H1 (cell line): ENCODE measurements around the gene KRT222. TPM values are rescaled to one million over a fixed set of nuclear protein-coding genes. Genes with fewer than 3 reads are reported as not detected.
A peak's percentile ranks its signal among the peaks of the same experiment; 100 is the strongest.

ENCODE experiments used
- CTCF ChIA-PET: fragments of 300-600 bp; sonication (Branson Sonifier 250); formaldehyde crosslinking; loops from one replicate; lab custom pipeline; 2021; ENCODE audit not compliant: partially characterized antibody; lab: Charles Lee
- POLR2A ChIA-PET: fragments of 300-600 bp; sonication (Branson Sonifier 250); formaldehyde crosslinking; loops from one replicate; lab custom pipeline; 2021; ENCODE audit warnings: inconsistent platforms; ENCODE audit not compliant: partially characterized antibody; lab: Charles Lee
- DNase-seq, 2 experiments: peaks; one replicate each; pipeline versions ENCODE4 v3.0.0 to v3.0.0-alpha.2; 2010 to 2022; ENCODE audit warnings: low spot score in 2 of 2, low read depth in 1 of 2, mixed read lengths in 1 of 2
- FAIRE-seq: peaks from 2 replicates; lab custom pipeline; 2011; peaks lifted over from hg19 to GRCh38; lab: Jason Lieb, UNC
- H2AFZ ChIP-seq: 2 replicates; pipeline ENCODE4 v1.8.1; 2012; ENCODE audit warnings: low read length, inconsistent platforms
- H2AK5ac ChIP-seq: 2 replicates; pipeline ENCODE4 v1.6.1; 2013; ENCODE audit warnings: low read depth, low read length
- H2BK120ac ChIP-seq: replicated peaks from 2 replicates; pipeline ENCODE3; 2013; ENCODE audit warnings: low read depth, low read length, inconsistent platforms
- H2BK12ac ChIP-seq: 2 replicates; pipeline ENCODE4 v1.6.1; 2013; ENCODE audit warnings: low read depth, low read length
- H2BK15ac ChIP-seq: 2 replicates; pipeline ENCODE4 v1.6.1; 2013; ENCODE audit warnings: low read length
- H2BK20ac ChIP-seq: 2 replicates; pipeline ENCODE4 v1.6.1; 2013; ENCODE audit warnings: low read length
- H2BK5ac ChIP-seq: 2 replicates; pipeline ENCODE4 v1.6.1; 2013; ENCODE audit warnings: low read depth, low read length
- H3K14ac ChIP-seq: 2 replicates; pipeline ENCODE4 v1.6.1; 2013; ENCODE audit warnings: inconsistent platforms; ENCODE audit not compliant: insufficient read length
- H3K18ac ChIP-seq: 2 replicates; pipeline ENCODE4 v1.6.1; 2013; ENCODE audit warnings: low read length; ENCODE audit errors: extremely low read depth
- H3K23ac ChIP-seq: 2 replicates; pipeline ENCODE4 v1.6.1; 2013; ENCODE audit warnings: inconsistent platforms; ENCODE audit not compliant: insufficient read length
- H3K23me2 ChIP-seq: 2 replicates; pipeline ENCODE4 v1.6.1; 2013; ENCODE audit warnings: low read depth, low read length
- H3K27ac ChIP-seq: 2 replicates; pipeline ENCODE4 v1.6.1; 2011; ENCODE audit warnings: low read depth, low read length, inconsistent platforms
- H3K27me3 ChIP-seq, 4 experiments: replicated peaks in 1 of 4; 1 replicate in 1 of 4; 2 replicates in 3 of 4; pipeline versions ENCODE4 v1.6.1 to v1.8.1; 2011 to 2013; ENCODE audit warnings: low read length in 3 of 4, mild to moderate bottlenecking in 3 of 4, inconsistent platforms in 2 of 4, mixed read lengths in 2 of 4, moderate library complexity in 1 of 4; ENCODE audit not compliant: control insufficient read depth in 3 of 4, insufficient read depth in 3 of 4; ENCODE audit errors: extremely low read depth in 1 of 4
- H3K36me3 ChIP-seq, 4 experiments: 2 replicates each; pipeline versions ENCODE4 v1.6.1 to v1.8.1; 2011 to 2013; ENCODE audit warnings: mild to moderate bottlenecking in 4 of 4, low read length in 3 of 4, moderate library complexity in 2 of 4, control low read depth in 1 of 4, inconsistent platforms in 1 of 4; ENCODE audit not compliant: insufficient read depth in 4 of 4, control insufficient read depth in 2 of 4
- H3K4ac ChIP-seq: replicated peaks from 2 replicates; pipeline ENCODE3; 2013; ENCODE audit warnings: low read length, low read depth, mixed read lengths, inconsistent platforms; ENCODE audit not compliant: insufficient read length
- H3K4me1 ChIP-seq, 4 experiments: replicated peaks in 1 of 4; 1 replicate in 1 of 4; 2 replicates in 3 of 4; pipeline versions ENCODE4 v1.6.1 to v1.8.1; 2011 to 2013; ENCODE audit warnings: low read length in 3 of 4, inconsistent platforms in 2 of 4, mixed read lengths in 1 of 4; ENCODE audit not compliant: insufficient read depth in 4 of 4, control insufficient read depth in 3 of 4
- H3K4me2 ChIP-seq, 2 experiments: 2 replicates each; pipeline versions ENCODE4 v1.6.1 to v1.8.1; 2011 to 2013; ENCODE audit warnings: low read depth in 2 of 2, low read length in 2 of 2, control low read depth in 1 of 2, inconsistent platforms in 1 of 2, mild to moderate bottlenecking in 1 of 2; ENCODE audit not compliant: insufficient read depth in 1 of 2
- H3K4me3 ChIP-seq, 4 experiments: fragments of 200-600, 300-600 bp in 1 of 4; sonication (generic), shearing (Covaris generic), sonication (Bioruptor Twin) in 1 of 4; 2 replicates each; pipeline versions ENCODE4 v1.5.1 to v1.8.1; 2011 to 2016; ENCODE audit warnings: low read length in 4 of 4, low read depth in 3 of 4, control low read depth in 2 of 4, inconsistent platforms in 2 of 4, mild to moderate bottlenecking in 2 of 4, mixed read lengths in 1 of 4, moderate library complexity in 1 of 4; ENCODE audit not compliant: insufficient read depth in 2 of 4; ENCODE audit errors: extremely low read depth in 1 of 4
- H3K56ac ChIP-seq: replicated peaks from 2 replicates; pipeline ENCODE3; 2013; ENCODE audit warnings: low read depth, mild to moderate bottlenecking, mixed read lengths, low read length, inconsistent platforms; ENCODE audit not compliant: insufficient read length
- H3K79me1 ChIP-seq: 2 replicates; pipeline ENCODE4 v1.6.1; 2013; ENCODE audit warnings: low read depth, low read length, control low read depth
- H3K79me2 ChIP-seq, 2 experiments: 2 replicates each; pipeline versions ENCODE4 v1.6.1 to v1.8.1; 2012 to 2013; ENCODE audit warnings: low read length in 2 of 2, mild to moderate bottlenecking in 2 of 2, inconsistent platforms in 1 of 2; ENCODE audit not compliant: insufficient read depth in 2 of 2, control insufficient read depth in 1 of 2
- H3K9ac ChIP-seq, 4 experiments: replicated peaks in 1 of 4; 1 replicate in 1 of 4; 2 replicates in 3 of 4; pipeline versions ENCODE4 v1.6.1 to v1.8.1; 2011 to 2013; ENCODE audit warnings: low read depth in 3 of 4, low read length in 3 of 4, control low read depth in 2 of 4, mild to moderate bottlenecking in 2 of 4, moderate library complexity in 2 of 4, inconsistent platforms in 1 of 4; ENCODE audit errors: extremely low read depth in 1 of 4
- H3K9me3 ChIP-seq, 2 experiments: 2 replicates each; pipeline versions ENCODE4 v1.6.1 to v1.8.1; 2012 to 2013; ENCODE audit warnings: mild to moderate bottlenecking in 2 of 2, moderate library complexity in 2 of 2, control low read depth in 1 of 2, inconsistent platforms in 1 of 2, low read depth in 1 of 2, low read length in 1 of 2, mixed read lengths in 1 of 2; ENCODE audit not compliant: insufficient read depth in 2 of 2
- H4K20me1 ChIP-seq, 2 experiments: replicated peaks in 1 of 2; 2 replicates each; pipeline versions ENCODE3 to v1.8.1; 2011 to 2013; ENCODE audit warnings: inconsistent platforms in 2 of 2, low read length in 2 of 2, mild to moderate bottlenecking in 1 of 2; ENCODE audit not compliant: insufficient read depth in 2 of 2, control insufficient read depth in 1 of 2
- H4K5ac ChIP-seq: 2 replicates; pipeline ENCODE4 v1.6.1; 2013; ENCODE audit warnings: low read length, low read depth, mixed read lengths, inconsistent platforms; ENCODE audit not compliant: insufficient read length
- H4K8ac ChIP-seq: 2 replicates; pipeline ENCODE4 v1.8.0; 2013; ENCODE audit warnings: mild to moderate bottlenecking, moderate library complexity, low read length, inconsistent platforms; ENCODE audit not compliant: insufficient read depth; ENCODE audit errors: extremely low read depth
- H4K91ac ChIP-seq: replicated peaks from 2 replicates; pipeline ENCODE3; 2013; ENCODE audit warnings: low read length, mixed read lengths, inconsistent platforms; ENCODE audit not compliant: insufficient read length
- ASH2L ChIP-seq: fragments of 200-600, 300-600 bp; sonication (generic); IDR thresholded peaks from one replicate; pipeline ENCODE4 v1.7.1; 2017; ENCODE audit warnings: low read length
- BACH1 ChIP-seq: IDR thresholded peaks from 2 replicates; pipeline ENCODE4 v1.6.1; 2012; ENCODE audit warnings: low read length, improper control_type of control experiment
- CBX5 ChIP-seq: fragments of 300-800, 300-1000 bp; sonication (generic); IDR thresholded peaks from 2 replicates; pipeline ENCODE4 v1.7.1; 2016; ENCODE audit warnings: antibody characterized with exemption, low read length, low read depth
- CEBPB ChIP-seq: IDR thresholded peaks from 2 replicates; pipeline ENCODE4 v1.6.1; 2012; ENCODE audit warnings: low read depth, low read length
- CHD2 ChIP-seq: IDR thresholded peaks from 2 replicates; pipeline ENCODE4 v1.6.1; 2012; ENCODE audit warnings: low read length, improper control_type of control experiment
- CREB1 ChIP-seq: IDR thresholded peaks from 2 replicates; pipeline ENCODE4 v1.6.1; 2012; ENCODE audit warnings: inconsistent platforms
- CTBP2 ChIP-seq: IDR thresholded peaks from 2 replicates; pipeline ENCODE4 v1.7.0; 2011; ENCODE audit warnings: borderline replicate concordance, mild to moderate bottlenecking, moderate library complexity, mixed read lengths, low read length; ENCODE audit not compliant: insufficient read depth, insufficient read length
- HDAC2 ChIP-seq, 2 experiments: fragments of 300-600 bp in 1 of 2; sonication (generic) in 1 of 2; IDR thresholded peaks; 2 replicates each; pipeline ENCODE4 v1.6.1; 2011 to 2012; ENCODE audit warnings: low read depth in 2 of 2, low read length in 2 of 2, mild to moderate bottlenecking in 2 of 2, moderate library complexity in 2 of 2, borderline replicate concordance in 1 of 2, inconsistent platforms in 1 of 2
- HDAC6 ChIP-seq: IDR thresholded peaks from one replicate; pipeline ENCODE4 v1.7.1; 2012; ENCODE audit warnings: low read depth, mild to moderate bottlenecking, inconsistent platforms, low read length, moderate library complexity
- RNF2 ChIP-seq: fragments of 200-900, 300-1000 bp; sonication (generic); IDR thresholded peaks from 2 replicates; pipeline ENCODE4 v1.7.1; 2016; ENCODE audit warnings: borderline replicate concordance, low read depth, mild to moderate bottlenecking, antibody characterized with exemption, low read length; ENCODE audit not compliant: poor library complexity, severe bottlenecking; ENCODE audit errors: missing control alignments
- SP2 ChIP-seq: IDR thresholded peaks from 2 replicates; pipeline ENCODE4 v1.6.1; 2012; ENCODE audit warnings: mild to moderate bottlenecking, low read length, inconsistent platforms
- SP4 ChIP-seq: IDR thresholded peaks from 2 replicates; pipeline ENCODE4 v1.6.1; 2012; ENCODE audit warnings: low read length, inconsistent platforms
- SRF ChIP-seq: IDR thresholded peaks from 2 replicates; pipeline ENCODE4 v1.6.1; 2011; ENCODE audit warnings: mild to moderate bottlenecking, low read depth, low read length, moderate library complexity
- TBP ChIP-seq: IDR thresholded peaks from 2 replicates; pipeline ENCODE4 v1.6.1; 2011; ENCODE audit warnings: low read depth, low read length, improper control_type of control experiment
- TCF12 ChIP-seq: IDR thresholded peaks from 2 replicates; pipeline ENCODE4 v1.6.1; 2011; ENCODE audit warnings: low read depth, mild to moderate bottlenecking, low read length
- ZNF274 ChIP-seq: IDR thresholded peaks from 2 replicates; pipeline ENCODE4 v1.7.0; 2012; ENCODE audit warnings: low read length, borderline replicate concordance; ENCODE audit errors: extremely low read depth
- polyA plus RNA-seq, 7 experiments: library from polyadenylated mRNA; depleted of rRNA in 3 of 7; stranded (reverse) in 5 of 7; unstranded in 2 of 7; fragments of >200 nt in 5 of 7; fragments of 200-250 nt in 2 of 7; gene quantifications; 1 replicate in 5 of 7; 2 replicates in 1 of 7; 4 replicates in 1 of 7; pipeline versions ENCODE4 v1.2.1 to v1.2.3, GENCODE V29; 2011 to 2013; ENCODE audit warnings: missing spikeins in 2 of 7, mixed read lengths in 2 of 7
- total RNA-seq: library from RNA; stranded (reverse); fragmentation: NEBNext Ultra II Directional; extraction: Animal tissue kit (Norgen Biotek cat#: 25700); gene quantifications from 2 replicates; pipeline ENCODE4 v1.2.1, GENCODE V29; 2021

The KRT222 gene
- total and polyA plus RNA-seq, 2 of the 8 experiments (the other 6 are each of a cell fraction or from before 2014, with no cell fraction given): 0.08 to 0.61 TPM

GRCh38 chr17:40666331-40666730, 1.4 kb upstream of the KRT222 start:
- ChIA-PET POLR2A (interaction anchor here (1.0 kb wide), 1 partner anchor 19 kb away, joined by 3 read pairs; the partner anchor contains the start of gene SMARCE1), CTCF (interaction anchor here (2.1 kb wide), 1 partner anchor 46 kb away, joined by 6 read pairs; no protein-coding TSS in a partner anchor)
- H3K56ac ChIP-seq: no peak overlapping the region
- H3K79me2 ChIP-seq: no peaks in the 10 kb centered on the region
- no peaks in the 10 kb centered on the region for H3K9me3 ChIP-seq
- H3K14ac ChIP-seq: no peak overlapping the region
- no peak overlapping the region for H4K8ac ChIP-seq
- H2AFZ ChIP-seq: peak overlapping the region; percentile 27; the same call in 1 of the 2 replicates
- H2BK120ac ChIP-seq: no peak overlapping the region
- no peak overlapping the region for H2BK5ac ChIP-seq
- H2BK20ac ChIP-seq: no peak overlapping the region
- H4K20me1 ChIP-seq: no peaks in the 10 kb centered on the region
- FAIRE-seq (no peak), DNase-seq (no peak)
- H3K4me3 ChIP-seq: no peak overlapping the region
- no peak overlapping the region for H3K18ac ChIP-seq
- no peak overlapping the region for H3K23ac ChIP-seq
- H3K27me3 ChIP-seq: no peaks in the 10 kb centered on the region
- H4K5ac ChIP-seq: no peak overlapping the region
- H3K23me2 ChIP-seq: no peaks in the 10 kb centered on the region
- peaks cover 0 to 2% (median 2%) of the 10 kb centered on the region in 4 experiments; a peak in 4 of 7 replicates for H3K4me1 ChIP-seq
- H3K79me1 ChIP-seq: no peaks in the 10 kb centered on the region
- no peak overlapping the region for H3K4me2 ChIP-seq
- H3K9ac ChIP-seq: no peak overlapping the region
- no peak overlapping the region for H2AK5ac ChIP-seq
- TF ChIP-seq BACH1 (no peak), RNF2 (no peak), TBP (no peak), HDAC2 (IDR thresholded peaks at IDR 0.05; ENCODE audit: borderline replicate concordance in 1 of 2, low read depth in 2 of 2, low read length in 2 of 2) (no peak), TCF12 (no peak), HDAC6 (no peak), CEBPB (no peak), CTBP2 (no peak), SRF (no peak), CBX5 (no peak), ASH2L (no peak), CREB1 (no peak), SP2 (no peak), CHD2 (no peak), SP4 (no peak), ZNF274 (no peak)
- H2BK12ac ChIP-seq: no peak overlapping the region
- no peak overlapping the region for H4K91ac ChIP-seq
- H3K27ac ChIP-seq: no peak overlapping the region
- no peak overlapping the region for H2BK15ac ChIP-seq
- no peak overlapping the region for H3K4ac ChIP-seq
- H3K36me3 ChIP-seq: no peaks in the 10 kb centered on the region
